Keratinocyte (primary cell): ENCODE measurements around the gene RDH5. TPM values are rescaled to one million over a fixed set of nuclear protein-coding genes. Genes with fewer than 3 reads are reported as not detected.

Source experiments
- DNase-seq: peaks from one replicate; pipeline ENCODE4 v3.0.0-alpha.2; 2011; ENCODE audit warnings: low read depth, missing footprints, low spot score
- FAIRE-seq: peaks from 2 replicates; lab custom pipeline; 2011; peaks lifted over from hg19 to GRCh38; lab: Jason Lieb, UNC
- H2AFZ ChIP-seq: 2 replicates; pipeline ENCODE4 v1.6.0; 2012; ENCODE audit warnings: low read length, control low read depth, inconsistent platforms; ENCODE audit not compliant: control insufficient read depth
- H3K27ac ChIP-seq: 2 replicates; pipeline ENCODE4 v1.5.1; 2011; ENCODE audit warnings: low read length; ENCODE audit not compliant: control insufficient read depth, insufficient read depth
- H3K27me3 ChIP-seq: 3 replicates; pipeline ENCODE4 v1.6.0; 2011; ENCODE audit warnings: low read length; ENCODE audit not compliant: control insufficient read depth, insufficient read depth; ENCODE audit errors: extremely low read depth
- H3K36me3 ChIP-seq, 2 experiments: 2 replicates in 1 of 2; 3 replicates in 1 of 2; pipeline ENCODE4 v1.5.1; 2011; ENCODE audit warnings: low read length in 2 of 2, mild to moderate bottlenecking in 1 of 2; ENCODE audit not compliant: control insufficient read depth in 2 of 2, insufficient read depth in 2 of 2; ENCODE audit errors: extremely low read depth in 1 of 2
- H3K4me1 ChIP-seq: 3 replicates; pipeline ENCODE4 v1.5.1; 2011; ENCODE audit warnings: low read length; ENCODE audit not compliant: control insufficient read depth, insufficient read depth; ENCODE audit errors: extremely low read depth
- H3K4me2 ChIP-seq: 3 replicates; pipeline ENCODE4 v1.6.0; 2011; ENCODE audit warnings: low read depth, low read length; ENCODE audit not compliant: control insufficient read depth, insufficient read depth; ENCODE audit errors: extremely low read depth
- H3K4me3 ChIP-seq, 3 experiments: fragments of 200-600 bp in 1 of 3; sonication (generic) in 1 of 3; 2 replicates in 2 of 3; 3 replicates in 1 of 3; pipeline ENCODE4 v1.5.1; 2011 to 2016; ENCODE audit warnings: low read length in 3 of 3, mild to moderate bottlenecking in 3 of 3, control low read depth in 2 of 3, inconsistent platforms in 1 of 3, low read depth in 1 of 3, mixed read lengths in 1 of 3, mixed run types in 1 of 3, moderate library complexity in 1 of 3; ENCODE audit not compliant: control insufficient read depth in 2 of 3, insufficient read depth in 2 of 3; ENCODE audit errors: extremely low read depth in 1 of 3
- H3K79me2 ChIP-seq: 2 replicates; pipeline ENCODE4 v1.6.0; 2012; ENCODE audit warnings: low read length; ENCODE audit not compliant: control insufficient read depth, insufficient read depth
- H3K9ac ChIP-seq: 3 replicates; pipeline ENCODE4 v1.6.0; 2011; ENCODE audit warnings: low read length; ENCODE audit not compliant: control insufficient read depth, insufficient read depth; ENCODE audit errors: extremely low read depth
- H3K9me1 ChIP-seq: 3 replicates; pipeline ENCODE4 v1.6.0; 2011; ENCODE audit warnings: low read length; ENCODE audit not compliant: control insufficient read depth, insufficient read depth; ENCODE audit errors: extremely low read depth
- H3K9me3 ChIP-seq: 2 replicates; pipeline ENCODE4 v1.5.1; 2012; ENCODE audit warnings: low read depth, low read length; ENCODE audit not compliant: control insufficient read depth
- H4K20me1 ChIP-seq: 3 replicates; pipeline ENCODE4 v1.6.0; 2011; ENCODE audit warnings: low read length; ENCODE audit not compliant: control insufficient read depth, insufficient read depth; ENCODE audit errors: extremely low read depth
- CTCF ChIP-seq, 3 experiments: IDR thresholded peaks in 1 of 3; conservative IDR thresholded peaks in 1 of 3; optimal IDR thresholded peaks in 1 of 3; 2 replicates in 2 of 3; 3 replicates in 1 of 3; pipeline versions ENCODE3 to v1.5.1; 2011; ENCODE audit warnings: low read length in 3 of 3, mild to moderate bottlenecking in 3 of 3, moderate library complexity in 2 of 3, control low read depth in 1 of 3, inconsistent platforms in 1 of 3; ENCODE audit not compliant: insufficient read depth in 2 of 3; ENCODE audit errors: extremely low read depth in 1 of 3
- EZH2 ChIP-seq: IDR thresholded peaks from one replicate; pipeline ENCODE4 v1.6.1; 2012; ENCODE audit warnings: inconsistent platforms, mild to moderate bottlenecking, low read length, moderate library complexity
- dilution Hi-C: fragments of 300-500 bp; cut with MboI; formaldehyde crosslinking; loops from one replicate; pipeline ENCODE4 v1.7.0; 2020; ENCODE audit warnings: low sequenced_read_pairs; ENCODE audit not compliant: extremely low pct_ligation_motif_present
- polyA plus RNA-seq, 5 experiments: library from polyadenylated mRNA; depleted of rRNA in 3 of 5; stranded (reverse) in 3 of 5; stranded (forward) in 1 of 5; unstranded in 1 of 5; fragments of >200 nt; gene quantifications; 1 replicate in 1 of 5; 2 replicates in 3 of 5; 3 replicates in 1 of 5; pipeline versions ENCODE4 v1.2.1 to v1.2.3, GENCODE V29; 2011 to 2012; ENCODE audit warnings: missing spikeins in 2 of 5, low read depth in 1 of 5, low replicate concordance in 1 of 5

Gene RDH5
- polyA plus RNA-seq, 1 donor (not counting 4 experiments of a cell fraction or from before 2014, with no cell fraction given): 1.2 TPM

DNA sequence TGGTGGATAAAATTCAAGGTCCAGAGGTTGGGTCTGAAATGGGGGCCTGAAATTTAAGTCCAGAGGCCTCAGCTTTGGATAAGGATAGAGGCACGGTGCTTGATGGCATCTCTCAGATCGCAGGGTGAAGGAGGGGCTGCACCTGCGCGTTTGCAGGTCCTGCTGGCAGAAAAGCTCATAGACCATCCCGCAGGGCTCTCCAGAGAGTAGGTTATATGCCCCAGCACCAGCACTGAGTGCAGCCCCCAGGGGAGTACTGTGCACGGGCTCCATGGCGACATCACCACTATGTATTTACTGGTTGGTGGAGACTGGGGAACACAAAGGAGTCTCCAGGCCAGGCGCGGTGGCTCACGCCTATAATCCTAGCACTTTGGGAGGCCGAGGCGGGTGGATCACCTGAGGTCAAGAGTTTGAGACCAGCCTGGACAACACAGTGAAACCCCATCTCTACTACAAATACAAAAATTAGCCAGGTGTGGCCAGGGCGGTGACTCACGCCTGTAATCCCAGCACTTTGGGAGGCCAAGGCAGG is 12.9 kb downstream of the RDH5 start:
- dilution Hi-C loops: no loop called here
- DNase-seq: no peak
- Histone ChIP-seq H4K20me1 (no peaks in the 10 kb centered on the region), H3K4me2 (no peak overlapping the region), H3K9me1 (no peaks in the 10 kb centered on the region), H3K27me3 (no peaks in the 10 kb centered on the region), H3K4me3 (no peak overlapping the region), H2AFZ (no peak overlapping the region), H3K27ac (no peak overlapping the region), H3K4me1 (peaks cover 19% of the 10 kb centered on the region), H3K9ac (no peak overlapping the region), H3K9me3 (no peaks in the 10 kb centered on the region), H3K36me3 (no peaks in the 10 kb centered on the region), H3K79me2 (peaks cover 4% of the 10 kb centered on the region)
- FAIRE-seq: no peak
- TF ChIP-seq EZH2 (no peak), CTCF (optimal IDR thresholded peaks at IDR 0.05 in 1 of 3, IDR thresholded peaks at IDR 0.05 in 1 of 3, conservative IDR thresholded peaks at IDR 0.05 in 1 of 3; ENCODE audit: extremely low read depth in 1 of 3, insufficient read depth in 2 of 3, low read length in 3 of 3) (no peak)

GRCh38 chr12:55733858-55734257 is 13.7 kb downstream of the RDH5 start:
- H3K9me3 ChIP-seq: no peaks in the 10 kb centered on the region
- no peaks in the 10 kb centered on the region for H3K9me1 ChIP-seq
- no peak for TF ChIP-seq CTCF (optimal IDR thresholded peaks at IDR 0.05 in 1 of 3, IDR thresholded peaks at IDR 0.05 in 1 of 3, conservative IDR thresholded peaks at IDR 0.05 in 1 of 3; ENCODE audit: extremely low read depth in 1 of 3, insufficient read depth in 2 of 3, low read length in 3 of 3)
- no peak for TF ChIP-seq EZH2
- dilution Hi-C loops: no loop called here
- H3K27ac ChIP-seq: no peak overlapping the region
- no peak overlapping the region for H3K9ac ChIP-seq
- H4K20me1 ChIP-seq: no peaks in the 10 kb centered on the region
- H2AFZ ChIP-seq: no peak overlapping the region
- DNase-seq (no peak), FAIRE-seq (no peak)
- no peak overlapping the region for H3K4me3 ChIP-seq
- H3K27me3 ChIP-seq: no peaks in the 10 kb centered on the region
- peaks cover 3% of the 10 kb centered on the region for H3K79me2 ChIP-seq
- H3K4me2 ChIP-seq: no peak overlapping the region
- H3K36me3 ChIP-seq: no peaks in the 10 kb centered on the region
- peaks cover 22% of the 10 kb centered on the region for H3K4me1 ChIP-seq
